DMS53 treated with DMSO at 0.1 percent for 48 hours (cell line): ENCODE results near the gene TEAD4.

Experiments
- DNase-seq: peaks from one replicate; lab custom pipeline; 2025; ENCODE audit not compliant: unreplicated experiment; lab: John Stamatoyannopoulos, UW

The TEAD4 gene

DNA sequence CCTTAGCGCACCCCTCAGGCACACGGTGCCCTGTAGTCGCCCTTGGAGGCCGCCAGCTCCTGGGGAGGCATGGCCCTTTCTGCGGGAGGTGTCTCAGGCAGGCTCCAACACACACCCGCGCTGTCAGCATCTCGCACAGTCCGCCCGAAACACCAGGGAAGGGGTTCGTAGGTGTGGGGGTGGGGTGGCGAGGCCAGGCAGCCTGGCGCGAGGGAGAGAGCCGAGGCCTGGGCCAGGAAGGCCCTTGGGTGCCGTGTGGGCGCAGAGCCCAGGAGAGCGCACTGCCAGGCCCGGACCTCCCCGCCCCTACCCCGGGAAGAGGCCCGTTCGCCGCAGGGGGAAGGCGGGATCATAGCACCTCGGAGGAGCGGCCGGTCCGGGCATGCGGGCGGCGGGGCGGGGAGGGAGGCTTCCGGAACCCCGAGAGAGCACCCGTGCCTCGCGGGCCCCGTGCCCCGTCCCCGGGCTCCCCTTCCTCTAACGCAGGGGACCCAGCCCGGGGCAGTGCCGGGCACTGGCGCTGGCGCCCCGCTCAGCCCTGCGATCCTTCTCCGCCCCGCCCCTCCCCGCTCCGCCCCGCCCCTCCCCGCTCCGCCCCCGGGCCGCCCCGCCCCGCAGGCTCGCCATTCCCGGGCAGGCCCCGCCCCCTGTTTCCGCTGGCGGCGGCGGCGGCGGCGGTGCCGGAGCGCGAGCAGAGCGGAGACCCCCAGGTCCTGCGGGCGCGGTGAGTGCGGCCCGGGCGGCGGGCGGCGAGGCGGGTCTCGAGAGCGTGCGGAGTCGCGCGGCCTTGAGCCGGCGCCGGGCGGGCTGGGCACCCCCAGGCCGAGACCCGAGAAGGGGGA, 117.8 kb downstream of the TEAD4 start, which contains the start of gene TSPAN9:
Gene TSPAN9 (plus strand): TSS at position 650 of the 842 bp plus-strand sequence. CDS start 123,815 bp downstream, outside the sequence.
- DNase-seq = peak; percentile 75

DNA sequence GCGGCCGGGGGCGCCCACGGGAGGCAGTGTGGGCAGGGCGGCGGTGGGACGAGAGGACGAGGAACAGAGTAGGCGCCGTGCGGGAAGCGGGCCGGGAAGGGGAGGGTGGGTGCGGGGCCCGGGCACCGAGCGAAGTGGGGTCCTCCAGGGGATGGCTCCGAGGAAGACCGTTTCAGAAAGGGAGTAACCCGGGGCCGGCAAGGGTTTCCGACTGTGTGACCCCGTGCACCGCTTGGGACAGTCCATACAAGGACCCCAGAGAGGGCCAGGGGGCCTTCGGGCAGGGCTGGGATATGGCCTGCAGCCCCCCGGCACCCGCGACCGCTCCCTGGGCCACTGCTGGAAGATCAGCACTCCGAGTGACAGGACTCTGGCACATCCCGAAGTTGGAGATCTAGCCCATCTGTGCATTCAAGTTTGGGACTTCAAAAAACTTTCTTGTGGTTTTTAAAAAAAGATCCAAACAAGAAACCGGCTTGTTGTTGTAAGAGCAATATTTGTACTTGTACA, 118.4 kb downstream of the TEAD4 start:
- DNase-seq = no peak

DNA sequence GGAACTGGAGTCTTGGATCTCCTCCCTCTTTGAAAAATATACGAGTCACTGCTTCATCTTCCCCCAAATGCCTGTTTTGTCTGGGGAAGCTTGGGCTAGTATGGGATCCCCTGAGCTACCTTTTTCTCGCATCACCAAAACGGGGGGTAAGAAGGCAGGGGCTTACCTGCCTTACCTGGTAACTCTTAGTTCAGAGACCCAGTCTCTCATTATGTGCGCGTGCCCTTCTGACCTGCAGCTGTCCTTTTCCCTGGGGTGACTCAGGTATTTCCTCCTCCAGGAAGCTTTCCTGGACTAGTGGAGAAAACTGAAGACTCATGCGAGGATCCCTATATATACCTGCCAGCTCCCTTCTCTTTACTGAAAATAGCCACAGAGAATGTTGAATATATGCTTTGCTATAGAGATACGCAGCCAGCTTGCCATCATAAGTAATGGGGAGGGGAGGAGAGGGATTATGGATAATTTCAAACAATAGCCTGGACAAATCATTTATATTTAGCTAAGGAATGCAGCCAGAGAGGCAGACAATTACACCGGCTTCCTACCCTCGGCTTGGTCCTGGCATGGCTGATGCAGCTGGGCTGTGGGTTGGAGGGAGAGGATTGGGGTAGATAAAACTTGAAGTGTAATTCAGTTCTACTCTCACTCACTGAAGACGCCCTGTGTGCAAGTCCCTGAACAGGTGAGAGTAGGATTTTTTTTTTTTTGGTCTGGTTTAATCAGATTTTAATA, 119.1 kb downstream of the TEAD4 start:
- DNase-seq = no peak

DNA sequence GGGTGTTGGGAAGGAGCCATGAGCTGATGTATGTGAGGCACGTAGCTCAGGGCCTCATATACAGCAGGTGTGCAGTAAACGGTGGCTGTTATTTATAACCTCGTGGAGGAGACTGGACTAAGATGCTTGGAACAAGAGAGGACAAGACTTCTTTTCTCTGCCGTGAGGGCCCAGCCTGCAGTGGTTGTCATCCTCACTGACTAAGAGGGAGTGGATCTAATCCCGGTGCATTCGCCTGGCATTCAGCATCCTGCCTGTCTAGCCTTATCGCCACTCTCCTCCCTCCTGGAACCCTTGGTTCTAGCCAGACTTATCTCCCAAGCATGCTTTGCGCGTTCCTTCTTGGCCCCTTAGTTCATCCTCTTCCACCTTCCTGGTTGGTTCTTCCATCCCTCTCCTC, 121.9 kb downstream of the TEAD4 start:
- no peak for DNase-seq

DNA sequence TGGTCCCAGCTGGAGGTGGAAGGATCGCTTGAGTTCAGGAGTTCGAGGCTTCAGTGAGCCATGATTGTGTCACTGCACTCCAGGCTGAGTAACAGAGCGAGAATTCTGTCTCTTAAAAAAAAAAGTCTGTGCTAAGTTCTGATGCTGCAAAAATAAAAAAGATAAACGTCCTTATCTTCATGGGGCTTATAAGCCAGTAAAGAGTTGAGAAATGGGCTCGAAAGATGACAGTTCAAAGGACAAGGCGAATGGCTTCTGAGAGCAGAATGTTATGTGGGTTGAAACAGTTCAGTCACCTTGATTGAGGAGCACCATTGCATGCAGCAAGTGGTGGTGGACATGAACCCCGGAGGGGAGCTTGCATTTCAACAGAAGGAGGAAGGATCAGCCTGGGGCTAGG, 122.7 kb downstream of the TEAD4 start:
- DNase-seq = no peak

DNA sequence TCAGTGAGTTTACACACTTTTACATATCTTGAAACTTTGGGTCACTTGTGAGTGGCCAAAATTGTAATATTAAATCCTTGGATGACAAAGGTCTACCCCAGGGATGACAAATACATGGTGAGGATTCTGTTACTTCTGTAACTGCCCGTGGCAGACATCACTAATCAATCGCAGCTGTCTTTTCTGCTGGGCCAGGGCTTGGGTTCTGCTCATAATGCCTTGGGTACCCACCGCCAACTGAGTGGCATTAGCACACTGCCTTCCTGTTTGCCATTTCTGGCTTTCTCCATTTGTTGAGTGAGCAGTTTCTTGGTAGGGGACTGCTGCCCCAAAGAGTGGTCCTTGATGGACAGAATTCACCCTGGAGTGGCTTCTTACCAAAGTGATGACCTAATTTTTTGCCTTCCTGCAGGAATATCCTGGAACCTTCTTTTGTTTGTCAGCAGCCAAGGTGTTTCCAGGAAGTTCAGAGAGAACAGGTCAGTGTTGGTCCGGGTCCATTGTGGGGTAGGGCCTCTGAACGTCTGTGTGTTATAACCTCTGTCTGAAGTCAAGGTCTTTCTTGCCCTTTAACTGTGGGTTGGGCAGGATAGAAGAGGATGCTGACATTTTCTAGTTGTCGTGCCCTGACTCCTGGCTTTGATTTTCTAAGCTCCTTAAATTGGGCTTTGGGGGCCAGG, 124.2 kb downstream of the TEAD4 start:
- no peak for DNase-seq

DNA sequence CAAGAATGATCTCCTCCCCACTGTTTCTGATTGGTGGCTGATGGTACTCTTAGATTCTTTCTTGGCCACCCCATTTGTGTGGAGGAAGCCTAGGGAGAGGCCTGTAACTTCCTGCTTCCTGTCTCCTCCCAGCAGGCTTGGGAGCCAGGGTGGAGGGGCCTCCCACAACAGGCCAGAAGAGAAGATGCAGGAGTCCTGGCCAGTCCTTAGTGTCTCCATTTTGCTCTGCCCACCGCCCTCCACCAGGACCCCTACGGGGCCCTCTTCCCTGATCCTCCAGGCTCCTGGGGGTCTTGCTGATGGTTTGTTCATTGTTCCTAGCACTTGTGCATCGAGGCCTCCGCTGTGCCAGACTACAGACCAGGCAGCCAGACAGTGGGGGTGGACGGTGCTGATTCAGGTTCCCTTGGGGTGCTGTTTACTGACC, 124.7 kb downstream of the TEAD4 start:
- DNase-seq = no peak

DNA sequence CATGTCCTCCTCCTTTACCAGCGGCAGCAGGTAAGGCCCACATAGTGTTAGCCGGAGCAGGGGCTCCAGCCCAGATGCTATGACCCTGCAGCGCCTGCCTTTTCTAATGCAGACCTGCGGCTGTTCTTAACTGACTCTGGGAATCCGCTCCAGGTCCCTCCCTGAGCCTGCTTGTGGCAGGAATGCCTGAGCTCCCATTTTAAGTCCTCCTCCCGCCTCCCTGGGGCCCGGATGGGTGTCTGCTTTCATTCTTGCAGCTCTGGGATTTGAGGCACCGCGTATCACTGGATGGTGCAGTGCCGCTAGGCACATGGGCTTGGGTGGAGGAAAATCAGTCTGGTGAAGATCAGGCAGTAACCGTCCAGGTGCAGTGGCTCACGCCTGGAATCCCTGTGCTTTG, 125.5 kb downstream of the TEAD4 start:
- no peak for DNase-seq

DNA sequence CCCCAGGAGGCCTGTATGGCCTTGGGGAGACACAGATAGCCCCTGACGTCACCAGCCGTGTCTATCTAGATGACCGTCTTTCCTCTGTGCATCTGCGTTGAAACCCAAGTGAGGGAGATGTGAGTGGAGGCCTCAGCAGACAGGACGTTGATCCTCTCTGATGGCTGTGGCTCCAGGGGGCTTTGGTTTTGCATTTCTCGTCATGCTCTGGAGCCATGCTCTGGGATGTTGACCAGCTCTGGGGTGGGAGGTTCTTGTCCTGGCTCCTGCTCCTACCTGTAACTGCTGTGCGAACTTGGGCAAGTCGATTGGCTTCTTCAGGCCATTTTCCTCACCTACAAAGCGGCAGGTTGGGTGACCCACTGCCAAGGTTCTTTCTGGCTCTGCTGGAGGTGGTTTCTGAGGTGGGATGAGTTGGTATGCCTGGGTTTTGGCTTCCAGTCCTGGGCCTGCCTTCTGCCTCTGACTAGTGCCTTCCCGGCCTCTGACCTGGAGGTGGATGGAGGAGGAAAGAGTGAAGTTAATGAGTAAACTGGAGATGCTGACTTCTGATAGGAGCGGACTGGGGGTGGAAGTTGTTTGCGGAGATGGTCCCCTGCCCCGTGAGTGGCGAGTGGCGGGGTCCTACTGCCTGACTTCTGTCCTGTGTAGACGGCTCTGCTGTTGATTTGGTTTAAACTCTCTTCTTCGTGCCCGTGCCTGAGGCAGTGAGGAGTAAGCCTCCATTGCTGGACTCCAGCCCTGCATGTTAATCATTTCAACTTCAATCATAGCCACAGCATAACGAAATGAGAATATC, 126.3 kb downstream of the TEAD4 start:
- DNase-seq = no peak

DNA sequence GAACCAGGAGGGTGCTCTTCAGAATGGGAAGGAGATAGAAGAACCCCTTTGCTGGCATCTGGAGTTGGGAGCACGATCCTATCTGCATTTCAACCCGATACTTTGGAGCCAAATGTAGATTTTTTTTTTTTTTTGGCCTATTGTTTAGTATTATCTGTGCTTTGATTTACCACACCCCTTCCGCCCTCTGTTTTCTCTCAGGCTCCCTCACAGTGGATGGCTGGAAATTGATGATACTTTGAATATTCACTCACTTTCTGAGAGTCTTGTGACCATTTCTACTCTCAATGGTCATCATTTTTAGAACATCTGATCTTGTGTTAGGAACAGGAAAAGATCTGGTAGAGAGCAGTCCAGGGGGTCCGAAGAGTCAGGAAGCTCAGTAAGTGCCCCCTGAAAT, 127.0 kb downstream of the TEAD4 start:
- DNase-seq = no peak

DNA sequence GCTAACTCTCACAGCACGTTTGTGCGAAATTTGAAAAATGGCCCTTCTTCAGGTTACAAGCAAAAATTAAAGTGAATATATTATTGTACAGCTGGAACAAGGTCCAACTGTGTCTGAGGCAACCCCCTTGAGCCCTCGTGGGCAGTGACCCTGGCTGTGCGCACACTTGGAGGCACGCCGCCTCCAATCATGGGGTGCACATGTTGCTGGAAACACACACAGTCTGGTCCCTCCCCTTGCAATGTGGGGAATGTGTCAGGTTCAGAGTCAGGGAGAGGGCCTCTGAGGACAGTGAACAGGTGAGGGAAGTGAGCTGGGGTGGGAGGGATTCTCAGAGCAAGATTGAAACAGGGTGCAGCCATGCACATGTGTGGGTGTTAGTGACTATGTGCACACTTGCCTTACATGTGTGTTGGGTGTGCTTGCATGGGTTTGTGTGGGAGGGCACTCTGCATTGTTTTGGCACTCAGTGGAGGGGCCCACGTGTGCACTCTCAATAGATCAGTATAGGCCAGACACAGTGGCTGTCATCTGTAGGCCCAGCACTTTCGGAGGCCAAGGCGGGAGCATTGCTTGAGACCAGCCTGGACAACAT, 127.6 kb downstream of the TEAD4 start:
- DNase-seq = no peak

DNA sequence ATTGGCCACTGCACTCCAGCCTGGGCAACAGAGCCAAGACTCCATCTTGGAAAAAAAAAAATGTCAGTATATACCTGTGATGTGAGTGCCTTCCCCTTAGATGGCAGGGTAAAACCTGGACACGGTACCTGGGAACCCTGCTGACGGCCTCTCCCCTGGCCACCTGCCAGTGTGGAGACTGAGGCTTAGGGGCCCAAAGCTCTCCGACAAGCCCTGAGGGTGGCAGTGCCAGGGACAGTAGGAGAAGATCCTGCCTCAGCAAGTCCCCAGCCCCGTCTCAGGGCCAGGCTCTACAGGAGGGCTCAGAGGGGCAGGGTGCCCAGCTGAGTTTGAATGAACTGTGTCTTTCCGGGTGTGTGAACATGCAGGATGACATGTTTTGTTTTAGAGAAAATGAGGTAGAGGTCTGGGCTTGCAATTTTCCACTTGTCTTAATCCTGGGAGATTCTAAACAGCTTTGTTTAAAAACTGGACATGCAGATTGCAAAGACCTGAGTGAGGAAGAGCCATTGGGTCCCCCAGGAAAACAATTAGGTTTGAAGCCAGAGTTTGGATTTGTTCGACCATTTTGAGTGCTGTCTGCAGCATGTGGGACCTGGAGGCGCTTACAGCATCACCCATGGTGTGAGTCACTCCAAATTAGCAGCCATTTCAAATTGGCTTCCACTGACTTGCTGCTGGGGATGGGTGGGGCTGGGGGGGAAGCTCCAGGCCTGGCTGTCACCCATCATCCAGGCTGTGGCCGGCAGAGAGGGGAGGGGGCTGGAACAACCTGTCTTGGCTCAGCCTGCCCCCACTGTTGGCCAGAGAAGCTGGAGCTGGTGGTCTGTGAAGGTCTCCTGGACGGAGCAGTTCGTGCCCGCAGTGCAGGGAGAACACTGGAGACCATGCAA, 128.8 kb downstream of the TEAD4 start:
- no peak for DNase-seq

DNA sequence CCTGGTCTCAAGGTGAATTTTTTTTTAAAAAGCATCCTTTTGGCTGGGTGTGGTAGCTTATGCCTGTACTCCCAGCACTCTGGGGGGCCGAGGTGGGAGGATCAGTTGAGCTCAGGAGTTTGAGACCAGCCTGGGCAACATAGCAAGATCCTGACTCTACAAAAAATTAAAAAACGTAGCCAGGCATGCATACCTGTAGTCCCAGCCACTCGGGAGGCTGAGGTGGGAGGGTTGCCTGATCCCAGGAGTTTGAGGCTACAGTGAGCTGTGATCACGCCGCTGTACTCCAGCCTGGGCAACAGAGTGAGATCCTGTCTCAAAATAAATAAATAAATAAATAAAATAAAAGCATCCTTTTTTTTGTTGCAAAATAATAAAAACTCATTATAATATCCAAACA, 130.4 kb downstream of the TEAD4 start:
- DNase-seq = no peak
